B cell (primary cell): ENCODE results near the gene SYNPO.

Experiments used
- CTCF ChIP-seq: fragments of 200-600 bp; IDR thresholded peaks from one replicate; pipeline ENCODE4 v1.8.0; 2022; ENCODE audit warnings: antibody characterized with exemption, mild to moderate bottlenecking
- EZH2 ChIP-seq: IDR thresholded peaks from 2 replicates; pipeline ENCODE4 v1.6.1; 2012; ENCODE audit warnings: borderline replicate concordance, low read depth, mild to moderate bottlenecking, moderate library complexity, low read length; ENCODE audit not compliant: insufficient read depth, poor library complexity, severe bottlenecking

DNA sequence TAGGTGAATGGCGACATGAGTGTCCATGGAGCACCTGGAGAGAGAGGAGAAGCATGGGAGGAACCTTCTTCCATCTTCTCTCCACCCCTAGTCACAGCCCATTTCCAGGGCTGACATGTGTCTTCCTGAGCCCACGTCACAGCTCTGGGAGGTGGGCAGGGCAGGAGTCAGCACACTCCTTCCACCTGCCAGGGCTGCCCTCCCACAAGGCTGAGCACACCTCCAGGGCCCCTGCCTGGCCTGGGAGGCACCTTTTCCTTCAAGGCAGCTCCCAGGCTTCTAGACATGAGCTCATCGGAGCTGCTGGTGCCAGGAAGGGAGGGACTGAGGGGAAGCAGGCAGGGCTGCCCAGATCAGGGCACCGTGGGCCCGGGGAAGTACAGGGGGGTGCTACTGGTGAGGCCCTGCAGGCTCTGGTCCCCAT lies 13.6 kb upstream of the SYNPO start:
- no peak for TF ChIP-seq CTCF
- no peak for TF ChIP-seq EZH2
